Lung (tissue), 12 donors: Measurements from ENCODE around the gene KIAA0232. TPM values are rescaled to one million over a fixed set of nuclear protein-coding genes. Genes with fewer than 3 reads are reported as not detected.

Experiments
- ATAC-seq: fragments of 200-7000 bp; cut with Tn5 transposase; one replicate; pipeline ENCODE4 v1.9.1; 2020; ENCODE audit warnings: moderate number of reproducible peaks; ENCODE audit not compliant: insufficient read depth, low FRiP score
- DNase-seq, 3 donors: peaks; one replicate each; pipeline ENCODE4 v3.0.0-alpha.2; 2013 to 2017
- H3K27ac ChIP-seq, 2 donors: one replicate each; pipeline ENCODE4 v1.5.1; 2013; ENCODE audit warnings: mild to moderate bottlenecking in 2 of 2, moderate library complexity in 2 of 2, control low read depth in 1 of 2, inconsistent platforms in 1 of 2, low read depth in 1 of 2, low read length in 1 of 2
- H3K27me3 ChIP-seq, 3 donors: one replicate each; pipeline ENCODE4 v1.5.1; 2013; ENCODE audit warnings: low read length in 2 of 3; ENCODE audit not compliant: control insufficient read depth in 3 of 3, insufficient read depth in 3 of 3
- H3K36me3 ChIP-seq, 4 donors: one replicate each; pipeline ENCODE4 v1.5.1; 2013; ENCODE audit warnings: low read length in 4 of 4, mild to moderate bottlenecking in 1 of 4, moderate library complexity in 1 of 4; ENCODE audit not compliant: control insufficient read depth in 4 of 4, insufficient read depth in 4 of 4
- H3K4me1 ChIP-seq, 5 donors: one replicate each; pipeline ENCODE4 v1.5.1; 2013; ENCODE audit warnings: low read length in 5 of 5, mild to moderate bottlenecking in 2 of 5, moderate library complexity in 1 of 5; ENCODE audit not compliant: control insufficient read depth in 5 of 5, insufficient read depth in 5 of 5
- H3K4me3 ChIP-seq: one replicate; pipeline ENCODE4 v1.5.1; 2013; ENCODE audit warnings: mild to moderate bottlenecking, control low read depth, moderate library complexity
- H3K9ac ChIP-seq, 2 donors: one replicate each; pipeline ENCODE4 v1.5.1; 2013; ENCODE audit warnings: low read length in 2 of 2, control low read depth in 1 of 2; ENCODE audit not compliant: insufficient read depth in 1 of 2
- H3K9me3 ChIP-seq, 4 donors: one replicate each; pipeline ENCODE4 v1.5.1; 2013; ENCODE audit warnings: low read length in 3 of 4, mild to moderate bottlenecking in 1 of 4, moderate library complexity in 1 of 4; ENCODE audit not compliant: control insufficient read depth in 4 of 4, insufficient read depth in 3 of 4
- CTCF ChIP-seq: IDR thresholded peaks from 2 replicates; pipeline ENCODE4 v1.5.1; 2012; ENCODE audit warnings: mild to moderate bottlenecking; ENCODE audit errors: control extremely low read depth, extremely low read depth
- WGBS, 2 donors: extraction: QIAGEN DNeasy Blood & Tissue Kit; methylation state at CpG; one replicate each; pipeline ENCODE4 v1.1.7; 2013; 5-methylcytosine and 5-hydroxymethylcytosine counted together
- polyA plus RNA-seq, 2 donors: library from polyadenylated mRNA; stranded (reverse); fragments of 200-250 nt; gene quantifications; one replicate each; pipeline ENCODE4 v1.2.1, GENCODE V29; 2013
- total RNA-seq, 2 donors: library from RNA; depleted of rRNA in 1 of 2; stranded (reverse); fragments of >200 nt in 1 of 2; gene quantifications; one replicate each; pipeline ENCODE4 v1.2.1, GENCODE V29; 2014 to 2021
- donor health status: control.
- donor health status: control.
- donor health status: Bipolar disorder and iron deficiency.
- donor health status: healthy.
- donor health status: DM: yes; HTN: yes; CAD: no.

The KIAA0232 gene
- total and polyA plus RNA-seq, 4 donors = 6.8 to 34.6 (median 18.7) TPM

GRCh38 chr4:6768539-6768905 lies 14.0 kb upstream of the KIAA0232 start:
- Histone ChIP-seq H3K9me3 (no peaks in the 10 kb centered on the region), H3K4me1 (peaks cover 0 to 3% (median 0%) of the 10 kb centered on the region in 5 donors), H3K9ac (no peak overlapping the region), H3K27me3 (peaks cover 0 to 3% (median 0%) of the 10 kb centered on the region in 3 donors), H3K36me3 (no peaks in the 10 kb centered on the region), H3K4me3 (no peak overlapping the region), H3K27ac (no peak overlapping the region)
- DNase-seq = no peak
- ATAC-seq = peak; percentile 63
- WGBS, 2 donors = 31 to 53% methylated on average over 4 of the region's 4 CpGs
- TF ChIP-seq CTCF = no peak

GRCh38 chr4:6769233-6769988 lies 13.1 kb upstream of the KIAA0232 start:
- no peak for TF ChIP-seq CTCF
- DNase-seq = no peak
- Histone ChIP-seq H3K9ac (no peak overlapping the region), H3K36me3 (no peaks in the 10 kb centered on the region), H3K4me3 (no peak overlapping the region), H3K9me3 (no peaks in the 10 kb centered on the region), H3K27me3 (peaks cover 0 to 3% (median 0%) of the 10 kb centered on the region in 3 donors), H3K4me1 (peaks cover 0 to 3% (median 0%) of the 10 kb centered on the region in 5 donors), H3K27ac (no peak overlapping the region)
- WGBS, 2 donors = 86 to 91% methylated on average over 11 of the region's 11 CpGs
- no peak for ATAC-seq

- H3K4me3 ChIP-seq = no peak overlapping the region
- no peak for DNase-seq
- 88 to 90% methylated on average over 7 of the region's 7 CpGs for WGBS, 2 donors
These were observed 12.5 kb upstream of the KIAA0232 start for GRCh38 chr4:6769989-6770420.

More at GRCh38 chr4:6769989-6770420, 12.5 kb upstream of the KIAA0232 start:
- no peak for TF ChIP-seq CTCF
- Histone ChIP-seq H3K4me1 (peaks cover 0 to 3% (median 0%) of the 10 kb centered on the region in 5 donors), H3K9me3 (no peaks in the 10 kb centered on the region), H3K27me3 (peaks cover 0 to 3% (median 0%) of the 10 kb centered on the region in 3 donors), H3K9ac (no peak overlapping the region), H3K27ac (no peak overlapping the region), H3K36me3 (no peaks in the 10 kb centered on the region)
- no peak for ATAC-seq
